Upper lobe of left lung (tissue), 4 donors: Measurements from ENCODE around the gene HOXA1.

Source experiments
- CTCF ChIP-seq, 6 experiments: fragments of 450-650 bp in 4 of 6; fragments of 200-600 bp in 2 of 6; sonication (generic) in 2 of 6; IDR thresholded peaks; one replicate each; pipeline ENCODE4 v1.5.1; 2016 to 2019; ENCODE audit warnings: antibody characterized with exemption in 6 of 6
- EP300 ChIP-seq, 4 donors: sonication (generic); formaldehyde crosslinking; IDR thresholded peaks; one replicate each; pipeline ENCODE4 v1.5.1; 2017; ENCODE audit warnings: antibody characterized with exemption in 4 of 4, control low read depth in 2 of 4
- POLR2AphosphoS5 ChIP-seq, 2 donors: sonication (generic); formaldehyde crosslinking; IDR thresholded peaks; one replicate each; pipeline ENCODE4 v1.5.1; 2017; ENCODE audit warnings: antibody characterized with exemption in 2 of 2

GRCh38 chr7:27112955-27113949 is 17.5 kb upstream of the HOXA1 start:
- TF ChIP-seq CTCF (IDR thresholded peaks at IDR 0.05) (no peak), POLR2AphosphoS5 (IDR thresholded peaks at IDR 0.05) (peak; percentile 78 to 80), EP300 (IDR thresholded peaks at IDR 0.05) (peak in 3 of 4 donors; percentile 62 to 71 (median 70))
